Parathyroid adenoma (tissue), 2 donors: ENCODE measurements around the gene COL4A2.

Source experiments
- H2AFZ ChIP-seq: fragments of 300-600 bp; sonication (generic); one replicate; pipeline ENCODE4 v1.7.0; 2017; ENCODE audit warnings: antibody characterized with exemption, mild to moderate bottlenecking
- H3K27ac ChIP-seq: fragments of 300-600 bp; sonication (generic); one replicate; pipeline ENCODE4 v1.7.0; 2017
- H3K27me3 ChIP-seq: fragments of 300-600 bp; sonication (generic); one replicate; pipeline ENCODE4 v1.7.0; 2017; ENCODE audit warnings: low read length; ENCODE audit not compliant: control insufficient read depth, insufficient read depth
- H3K36me3 ChIP-seq: fragments of 300-600 bp; sonication (generic); one replicate; pipeline ENCODE4 v1.7.0; 2017; ENCODE audit warnings: low read length; ENCODE audit not compliant: control insufficient read depth, insufficient read depth
- H3K4me1 ChIP-seq: fragments of 300-600 bp; sonication (generic); one replicate; pipeline ENCODE4 v1.7.0; 2017; ENCODE audit warnings: control low read depth
- H3K4me2 ChIP-seq: fragments of 300-600 bp; sonication (generic); one replicate; pipeline ENCODE4 v1.7.0; 2017; ENCODE audit warnings: low read length
- H3K4me3 ChIP-seq: fragments of 300-600 bp; sonication (generic); one replicate; pipeline ENCODE4 v1.7.0; 2017; ENCODE audit warnings: low read depth, low read length
- H3K79me2 ChIP-seq: fragments of 300-600 bp; sonication (generic); one replicate; pipeline ENCODE4 v1.7.0; 2017; ENCODE audit warnings: control low read depth
- H3K9ac ChIP-seq: fragments of 300-600 bp; sonication (generic); one replicate; pipeline ENCODE4 v1.7.0; 2017; ENCODE audit warnings: mild to moderate bottlenecking
- H3K9me3 ChIP-seq: fragments of 300-600 bp; sonication (generic); one replicate; pipeline ENCODE4 v1.7.0; 2017; ENCODE audit warnings: low read length; ENCODE audit not compliant: control insufficient read depth
- CTCF ChIP-seq: fragments of 300-600 bp; sonication (generic); IDR thresholded peaks from one replicate; pipeline ENCODE4 v1.7.0; 2017; ENCODE audit warnings: antibody characterized with exemption, mild to moderate bottlenecking
- donor health status: primary hyperparathyroidism.

The COL4A2 gene

GRCh38 chr13:110554227-110554836 is 247.2 kb downstream of the COL4A2 start:
- Histone ChIP-seq H3K36me3 (no peaks in the 10 kb centered on the region), H3K4me2 (no peak overlapping the region), H3K27me3 (no peaks in the 10 kb centered on the region), H2AFZ (no peak overlapping the region), H3K4me3 (no peak overlapping the region), H3K9ac (no peak overlapping the region), H3K9me3 (no peaks in the 10 kb centered on the region), H3K27ac (no peak overlapping the region), H3K4me1 (peaks cover 4% of the 10 kb centered on the region), H3K79me2 (no peaks in the 10 kb centered on the region)
- TF ChIP-seq CTCF, result no peak

- Histone ChIP-seq H3K79me2 (no peaks in the 10 kb centered on the region), H3K27me3 (no peaks in the 10 kb centered on the region), H3K9ac (no peak overlapping the region), H3K9me3 (no peaks in the 10 kb centered on the region), H3K4me2 (no peak overlapping the region), H3K4me1 (peaks cover 4% of the 10 kb centered on the region), H2AFZ (no peak overlapping the region), H3K36me3 (no peaks in the 10 kb centered on the region), H3K4me3 (no peak overlapping the region), H3K27ac (no peak overlapping the region)
- no peak for TF ChIP-seq CTCF
These were observed 247.9 kb downstream of the COL4A2 start for GRCh38 chr13:110554946-110555345.

DNA sequence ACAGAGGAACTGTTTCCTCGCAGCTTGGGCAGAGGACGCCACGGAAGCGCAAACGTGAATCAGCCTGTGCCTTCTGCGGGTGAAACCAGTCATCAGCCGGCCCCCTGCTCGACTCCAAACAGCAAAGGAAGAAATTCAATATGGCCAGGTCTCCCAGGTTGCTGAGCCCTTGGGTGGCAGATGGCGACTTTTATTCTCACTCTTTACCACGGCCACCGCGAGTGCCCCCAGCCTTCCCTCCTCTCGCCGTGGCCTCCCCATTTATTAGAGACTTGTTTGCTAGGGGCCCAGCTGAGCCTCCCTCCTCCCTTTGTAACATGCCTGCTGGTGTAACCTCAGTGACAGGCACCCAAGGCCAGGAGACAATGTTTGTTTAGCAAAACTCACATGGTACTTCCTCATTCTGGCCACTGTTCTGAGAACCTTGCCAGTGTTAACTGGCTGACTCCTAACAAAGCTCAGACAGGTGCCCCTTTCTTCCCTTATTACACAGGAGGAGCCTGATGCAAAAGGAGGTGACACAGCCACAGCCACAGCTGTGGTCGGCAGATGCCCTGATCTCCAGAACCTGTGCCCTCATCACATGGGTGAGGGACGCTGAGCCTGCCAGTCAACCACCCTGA is 248.6 kb downstream of the COL4A2 start:
- Histone ChIP-seq H3K4me1 (peaks cover 2% of the 10 kb centered on the region), H2AFZ (no peak overlapping the region), H3K9ac (no peak overlapping the region), H3K27ac (no peak overlapping the region), H3K4me3 (no peak overlapping the region), H3K79me2 (no peaks in the 10 kb centered on the region), H3K36me3 (no peaks in the 10 kb centered on the region), H3K9me3 (no peaks in the 10 kb centered on the region), H3K4me2 (no peak overlapping the region), H3K27me3 (no peaks in the 10 kb centered on the region)
- TF ChIP-seq CTCF, result no peak

DNA sequence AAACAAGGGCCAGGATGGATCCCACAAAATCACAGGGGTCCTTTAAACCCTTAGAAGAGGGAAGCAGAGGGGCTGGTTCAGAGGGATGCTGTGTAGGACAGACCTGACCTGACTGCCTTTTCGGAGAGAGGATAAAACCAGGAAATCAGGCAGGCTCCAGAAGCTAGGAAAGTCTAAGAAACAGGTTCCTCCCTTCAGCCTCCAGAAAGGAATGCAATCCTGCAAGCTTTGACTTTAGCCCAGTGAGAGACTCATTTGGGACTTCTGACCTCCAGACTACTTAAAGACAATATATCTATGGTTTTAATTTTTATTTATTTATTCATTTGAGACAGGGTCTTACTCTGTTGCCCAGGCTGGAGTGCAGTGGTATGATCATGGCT is 249.1 kb downstream of the COL4A2 start:
- Histone ChIP-seq H3K9ac (no peak overlapping the region), H3K27ac (no peak overlapping the region), H3K27me3 (no peaks in the 10 kb centered on the region), H3K36me3 (no peaks in the 10 kb centered on the region), H3K4me1 (no peaks in the 10 kb centered on the region), H3K79me2 (no peaks in the 10 kb centered on the region), H3K9me3 (no peaks in the 10 kb centered on the region), H2AFZ (no peak overlapping the region), H3K4me2 (no peak overlapping the region), H3K4me3 (no peak overlapping the region)
- no peak for TF ChIP-seq CTCF

DNA sequence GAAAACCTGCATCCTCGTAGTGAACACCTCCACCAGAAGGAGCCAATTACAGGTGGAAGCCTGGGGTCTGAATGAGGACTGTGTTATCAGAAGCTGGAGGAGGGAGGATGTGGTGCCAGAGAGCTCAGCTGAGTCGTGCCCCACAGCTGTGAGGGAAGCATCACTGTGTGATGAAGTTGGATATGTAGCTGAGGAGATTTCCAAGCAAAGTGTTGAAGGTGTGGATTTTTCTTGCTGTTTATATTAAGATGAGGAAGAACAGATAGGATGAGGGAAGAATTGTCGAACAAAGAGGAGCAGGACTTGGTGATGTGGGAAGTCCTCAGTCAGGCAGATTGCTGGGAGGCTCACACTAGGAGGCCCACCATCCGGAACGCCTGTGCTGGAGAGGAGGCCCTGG is 250.0 kb downstream of the COL4A2 start:
- Histone ChIP-seq H3K4me2 (no peak overlapping the region), H3K27me3 (no peaks in the 10 kb centered on the region), H3K4me1 (no peaks in the 10 kb centered on the region), H3K4me3 (no peak overlapping the region), H3K27ac (no peak overlapping the region), H3K9ac (no peak overlapping the region), H3K9me3 (no peaks in the 10 kb centered on the region), H3K36me3 (no peaks in the 10 kb centered on the region), H2AFZ (no peak overlapping the region), H3K79me2 (no peaks in the 10 kb centered on the region)
- TF ChIP-seq CTCF, result no peak
